GM12874 (cell line): ENCODE results near the gene SORCS3.

Experiments
- CTCF ChIP-seq: IDR thresholded peaks from 2 replicates; pipeline ENCODE4 v1.5.1; 2011; ENCODE audit warnings: low read depth, mild to moderate bottlenecking, control low read depth, low read length, moderate library complexity; ENCODE audit not compliant: insufficient read depth

The SORCS3 gene

GRCh38 chr10:105237685-105238084 is 596.6 kb downstream of the SORCS3 start:
- no peak for TF ChIP-seq CTCF

GRCh38 chr10:105239311-105240219 is 598.5 kb downstream of the SORCS3 start:
- no peak for TF ChIP-seq CTCF

- no peak for TF ChIP-seq CTCF
These were observed 600.2 kb downstream of the SORCS3 start for GRCh38 chr10:105241254-105241653.

GRCh38 chr10:105243381-105243780 is 602.3 kb downstream of the SORCS3 start:
- TF ChIP-seq CTCF: no peak

- no peak for TF ChIP-seq CTCF
These were observed 602.7 kb downstream of the SORCS3 start for GRCh38 chr10:105243825-105244224.

- no peak for TF ChIP-seq CTCF
These were observed 606.9 kb downstream of the SORCS3 start for GRCh38 chr10:105247831-105248499.

- TF ChIP-seq CTCF: no peak
These were observed 611.8 kb downstream of the SORCS3 start for GRCh38 chr10:105252911-105253310.
